ENCODE data around the gene CRADD.
"Not testable (repeated sequence)": the region's sequence is repeated elsewhere in the genome, so short reads cannot be mapped to it uniquely, and the experiment has no call there.

The CRADD gene

GRCh38 chr12:93912086-93912733 is 235.0 kb downstream of the CRADD start:
- no peak for DNase-seq

GRCh38 chr12:93913845-93914244 is 236.7 kb downstream of the CRADD start:
- DNase-seq, result no peak

DNA sequence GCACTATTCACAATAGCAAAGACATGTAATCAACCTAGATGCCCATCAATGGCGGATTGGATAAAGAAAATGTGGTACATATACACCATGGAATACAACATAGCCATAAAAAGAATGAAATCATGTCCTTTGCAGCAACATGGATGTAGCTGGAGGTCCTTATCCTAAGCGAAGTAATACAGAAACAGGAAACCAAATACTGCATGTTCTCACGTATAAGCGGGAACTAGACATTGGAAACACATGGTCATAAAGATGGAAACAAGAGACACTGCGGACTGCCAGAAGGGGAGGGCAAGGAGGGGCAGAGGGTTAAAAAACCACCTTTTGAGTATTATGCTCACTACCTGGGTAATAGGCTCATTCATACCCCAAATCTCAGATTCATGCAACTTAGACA is 237.1 kb downstream of the CRADD start:
- no peak for DNase-seq

- DNase-seq, result no peak
Observed at GRCh38 chr12:93915411-93915810, 238.2 kb downstream of the CRADD start.

DNA sequence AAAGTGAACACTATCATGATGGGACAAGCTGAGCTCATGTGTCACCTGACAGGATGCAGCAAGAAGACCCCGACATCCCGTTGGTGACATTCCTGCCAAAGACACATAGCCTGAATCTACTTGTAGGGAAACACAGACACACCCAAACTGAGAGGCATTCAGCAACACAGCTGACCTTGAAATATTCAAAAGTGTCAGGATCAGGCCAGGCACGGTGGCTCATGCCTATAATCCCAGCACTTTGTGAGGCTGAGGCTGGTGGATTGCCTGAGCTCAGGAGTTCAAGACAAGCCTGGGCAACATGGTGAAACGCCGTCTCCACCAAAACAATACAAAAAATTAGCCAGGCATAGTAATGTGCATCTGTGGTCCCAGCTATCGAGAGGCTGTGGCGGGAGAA is 239.2 kb downstream of the CRADD start:
- no peak for DNase-seq

DNA sequence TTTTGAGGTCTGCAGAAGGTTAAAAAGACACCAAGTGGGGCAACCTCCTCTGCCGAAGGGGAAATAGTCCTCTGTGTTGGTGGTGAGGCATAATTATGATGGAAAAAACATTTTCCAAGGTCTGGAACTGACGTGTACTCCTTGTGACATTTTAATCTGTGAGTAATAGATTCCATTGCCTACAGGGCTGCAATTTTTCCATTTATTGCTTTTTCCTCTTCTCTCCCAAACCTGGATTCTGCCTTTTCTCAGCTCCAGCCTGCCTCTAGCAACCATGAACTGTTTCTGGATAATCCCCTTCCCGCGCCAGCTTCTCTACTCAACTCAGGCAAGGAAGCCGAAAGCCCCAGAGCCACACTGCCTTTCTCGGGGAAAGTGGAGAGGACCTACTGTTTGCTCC is 241.1 kb downstream of the CRADD start:
- no peak for DNase-seq

- DNase-seq, result no peak
Observed at GRCh38 chr12:93918900-93919299, 241.7 kb downstream of the CRADD start.

GRCh38 chr12:93921521-93921920 is 244.3 kb downstream of the CRADD start:
- no peak for DNase-seq

GRCh38 chr12:93922583-93923006 is 245.4 kb downstream of the CRADD start:
- no peak for DNase-seq

GRCh38 chr12:93924367-93924766 is 247.2 kb downstream of the CRADD start:
- no peak for DNase-seq

DNA sequence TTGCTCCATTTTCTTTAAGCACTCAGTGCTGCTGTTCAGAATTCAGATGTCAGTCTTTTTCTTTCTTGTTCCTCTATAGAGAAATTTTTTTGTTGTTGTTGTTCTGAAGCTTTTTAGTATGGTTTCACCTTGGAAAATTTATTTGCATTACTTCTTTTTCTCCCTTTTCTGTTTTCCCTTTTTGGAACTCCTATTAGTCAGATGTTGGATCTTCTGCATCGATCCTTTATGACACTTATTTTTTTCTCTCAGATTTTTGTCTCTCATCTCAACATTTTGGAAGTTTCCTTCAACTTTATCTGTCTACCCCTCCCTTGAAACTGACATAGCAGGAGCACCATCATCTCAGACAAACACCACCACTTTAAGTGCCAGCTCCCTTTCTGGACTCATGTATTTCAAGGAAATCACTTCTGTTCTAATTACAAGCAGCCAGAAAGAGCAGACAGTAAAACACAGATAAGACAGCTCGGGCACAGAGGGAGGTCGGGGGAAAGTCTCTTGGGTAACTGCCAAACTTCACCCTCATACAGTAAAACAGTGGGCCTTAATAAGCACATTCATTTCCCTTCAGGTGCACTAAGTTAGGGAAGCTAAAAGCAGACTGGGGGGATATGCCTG is 248.5 kb downstream of the CRADD start:
- no peak for DNase-seq

DNA sequence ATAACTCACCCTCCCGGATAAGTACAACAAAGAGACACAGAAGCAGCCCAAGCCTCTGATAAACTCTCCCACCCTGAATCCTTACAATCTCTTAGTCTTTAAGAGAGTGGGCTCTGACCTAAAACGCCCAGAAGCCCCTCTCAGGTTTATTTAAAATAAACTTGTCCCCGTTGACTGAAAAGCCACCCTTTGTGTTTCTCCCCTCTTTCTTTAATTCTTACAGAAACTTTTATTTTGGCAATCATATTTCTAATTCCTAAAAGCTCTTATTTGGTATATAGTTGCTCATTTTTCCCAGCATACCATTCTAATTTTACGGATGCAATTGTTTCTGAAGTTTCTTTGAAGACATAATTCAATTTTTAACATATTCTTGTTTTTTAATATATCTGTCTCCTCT is 249.1 kb downstream of the CRADD start:
- no peak for DNase-seq

DNA sequence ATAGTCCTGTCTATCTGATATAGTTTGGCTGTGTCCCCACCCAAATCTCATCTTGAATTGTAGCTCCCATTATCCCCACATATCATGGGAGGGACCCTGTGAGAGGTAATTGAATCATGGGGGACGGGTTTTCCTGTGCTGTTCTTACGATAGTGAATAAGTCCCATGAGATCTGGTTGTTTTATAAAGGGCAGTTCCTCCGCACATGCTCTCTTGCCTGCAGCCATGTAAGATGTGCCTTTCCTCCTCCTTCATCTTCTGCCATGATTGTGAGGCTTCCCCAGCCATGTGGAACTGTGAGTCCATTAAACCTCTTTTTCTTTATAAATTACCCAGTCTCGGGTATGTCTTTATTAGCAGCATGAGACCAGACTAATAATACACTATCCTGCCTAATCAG is 251.9 kb downstream of the CRADD start:
- DNase-seq, result not testable (repeated sequence)

GRCh38 chr12:93937812-93938211 is 260.6 kb downstream of the CRADD start:
- DNase-seq, result no peak

DNA sequence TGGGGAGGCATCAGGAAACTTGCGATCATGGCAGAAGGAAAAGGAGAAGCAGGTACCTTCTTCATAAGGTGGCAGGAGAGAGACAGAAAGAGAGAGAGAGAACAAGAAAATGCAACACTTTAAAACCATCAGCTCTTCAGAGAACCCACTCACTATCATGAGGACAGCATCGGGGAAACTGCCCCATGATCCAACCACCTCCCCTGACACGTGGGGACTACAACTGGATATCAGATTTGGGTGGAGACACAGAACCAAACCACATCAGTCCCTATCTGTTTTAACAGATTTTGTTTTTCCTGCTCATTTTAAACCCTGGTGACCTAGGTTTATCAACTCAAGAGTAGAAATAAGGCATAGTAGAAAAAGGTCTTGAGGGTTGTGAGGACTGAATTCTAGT is 261.1 kb downstream of the CRADD start:
- DNase-seq, result no peak

GRCh38 chr12:93938931-93939330 is 261.8 kb downstream of the CRADD start:
- no peak for DNase-seq

GRCh38 chr12:93939641-93940325 is 262.6 kb downstream of the CRADD start:
- no peak for DNase-seq

GRCh38 chr12:93943780-93944179 is 266.6 kb downstream of the CRADD start:
- no peak for DNase-seq

DNA sequence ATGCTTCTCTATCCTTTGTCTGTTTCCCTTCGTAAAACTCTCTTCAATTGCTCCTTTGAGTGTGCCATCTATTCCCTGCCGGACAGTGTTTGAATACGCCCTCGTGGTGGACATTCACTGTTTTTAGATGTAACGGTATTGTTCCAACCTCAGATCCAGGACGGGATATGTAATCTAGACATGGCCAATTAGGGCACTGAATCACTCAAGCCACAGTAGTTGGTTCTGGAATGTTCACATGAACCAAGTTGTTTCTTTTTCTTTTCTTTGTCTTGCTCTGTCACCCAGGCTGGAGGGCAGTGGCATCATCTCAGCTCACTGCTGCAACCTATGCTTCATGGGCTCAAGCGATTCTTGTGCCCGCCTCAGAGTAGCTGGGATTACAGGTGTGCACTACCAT is 267.0 kb downstream of the CRADD start:
- no peak for DNase-seq
